Thymus (tissue), 11 donors: ENCODE data around the gene DNM3. TPM values are rescaled to one million over a fixed set of nuclear protein-coding genes. Genes with fewer than 3 reads are reported as not detected.
"Not testable (repeated sequence)": the region's sequence is repeated elsewhere in the genome, so short reads cannot be mapped to it uniquely, and the experiment has no call there.

Source experiments
- DNase-seq, 9 donors: peaks; one replicate each; pipeline ENCODE4 v3.0.0-alpha.2; 2013; ENCODE audit warnings: low spot score in 9 of 9, low read depth in 6 of 9, missing footprints in 1 of 9
- H3K27ac ChIP-seq, 2 donors: one replicate each; pipeline ENCODE4 v1.5.1; 2013; ENCODE audit warnings: control low read depth in 1 of 2, low read depth in 1 of 2, low read length in 1 of 2, mild to moderate bottlenecking in 1 of 2, moderate library complexity in 1 of 2
- H3K27me3 ChIP-seq, 2 donors: one replicate each; pipeline ENCODE4 v1.5.1; 2013; ENCODE audit warnings: low read length in 1 of 2; ENCODE audit not compliant: control insufficient read depth in 2 of 2, insufficient read depth in 1 of 2
- H3K36me3 ChIP-seq, 2 donors: one replicate each; pipeline ENCODE4 v1.5.1; 2013; ENCODE audit warnings: low read length in 1 of 2, mild to moderate bottlenecking in 1 of 2, moderate library complexity in 1 of 2; ENCODE audit not compliant: control insufficient read depth in 2 of 2, insufficient read depth in 2 of 2
- H3K4me1 ChIP-seq, 2 donors: one replicate each; pipeline ENCODE4 v1.5.1; 2013; ENCODE audit warnings: low read length in 2 of 2; ENCODE audit not compliant: control insufficient read depth in 2 of 2, insufficient read depth in 2 of 2
- H3K4me3 ChIP-seq, 2 donors: one replicate each; pipeline ENCODE4 v1.5.1; 2013; ENCODE audit warnings: low read length in 2 of 2, control low read depth in 1 of 2, mild to moderate bottlenecking in 1 of 2
- H3K9me3 ChIP-seq, 2 donors: one replicate each; pipeline ENCODE4 v1.5.1; 2013; ENCODE audit warnings: low read length in 1 of 2, mild to moderate bottlenecking in 1 of 2; ENCODE audit not compliant: control insufficient read depth in 2 of 2, insufficient read depth in 1 of 2
- WGBS: extraction: QIAGEN DNeasy Blood & Tissue Kit; methylation state at CpG from one replicate; pipeline ENCODE4 v1.1.7; 2013; 5-methylcytosine and 5-hydroxymethylcytosine counted together
- polyA plus RNA-seq: library from polyadenylated mRNA; stranded (reverse); fragments of 200-250 nt; gene quantifications from one replicate; pipeline ENCODE4 v1.2.3, GENCODE V29; 2013
- total RNA-seq: library from RNA; stranded (reverse); fragments of 120-200 nt; gene quantifications from one replicate; pipeline ENCODE4 v1.2.4, GENCODE V29; 2013
- donor health status: healthy.

DNM3 gene
- total and polyA plus RNA-seq, 2 donors, result 1.9 to 2.2 TPM

DNA sequence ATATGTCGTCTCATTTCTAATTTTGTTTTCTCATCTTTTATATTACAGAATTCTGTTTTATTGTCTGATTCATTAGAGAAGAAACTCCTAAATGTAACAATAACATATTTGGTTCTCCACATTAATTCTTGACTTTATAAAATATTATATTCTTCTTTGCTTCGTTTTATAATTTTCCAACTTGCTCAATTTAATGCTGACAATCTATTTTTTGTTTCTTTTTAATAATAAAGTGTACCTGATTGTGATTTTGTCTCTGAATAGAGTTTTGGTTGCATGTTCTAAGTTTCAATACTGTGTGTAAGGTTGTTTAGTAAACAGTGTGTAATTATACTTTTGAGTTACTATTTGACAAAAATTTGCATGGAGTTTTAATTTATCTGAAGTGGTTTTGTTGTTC lies 448.1 kb downstream of the DNM3 start:
- whole genome bisulfite sequencing, result 97% methylated on average over 2 of the region's 2 CpGs
- no peaks in the 10 kb centered on the region for H3K27me3 ChIP-seq
- no peak overlapping the region for H3K4me3 ChIP-seq
- no peaks in the 10 kb centered on the region for H3K36me3 ChIP-seq
- no peak for DNase-seq
- no peak overlapping the region for H3K27ac ChIP-seq
- no peaks in the 10 kb centered on the region for H3K9me3 ChIP-seq
- no peaks in the 10 kb centered on the region for H3K4me1 ChIP-seq

DNA sequence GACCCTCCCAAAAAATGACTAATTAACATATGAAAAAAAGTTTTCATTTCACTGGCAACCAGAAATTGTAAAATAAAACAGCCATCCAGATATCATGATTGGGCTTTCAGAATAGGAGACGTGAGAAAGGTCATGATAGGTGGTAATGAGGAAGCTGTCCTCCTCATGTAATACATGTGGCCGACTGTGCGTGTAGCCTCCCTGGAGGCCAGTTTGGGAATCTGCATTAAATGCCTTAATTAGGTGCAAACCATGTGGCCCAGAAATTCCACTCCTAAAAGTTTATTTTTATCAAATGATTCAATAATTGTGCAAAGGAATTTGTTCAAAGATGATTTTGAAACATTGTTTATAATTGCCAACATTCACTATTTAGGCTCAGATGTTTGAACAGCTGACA lies 451.5 kb downstream of the DNM3 start:
- no peak for DNase-seq
- Histone ChIP-seq H3K27ac (no peak overlapping the region), H3K9me3 (no peaks in the 10 kb centered on the region), H3K27me3 (no peaks in the 10 kb centered on the region), H3K4me3 (no peak overlapping the region), H3K36me3 (no peaks in the 10 kb centered on the region), H3K4me1 (no peaks in the 10 kb centered on the region)
- WGBS, result 97% methylated on average over 3 of the region's 3 CpGs

DNA sequence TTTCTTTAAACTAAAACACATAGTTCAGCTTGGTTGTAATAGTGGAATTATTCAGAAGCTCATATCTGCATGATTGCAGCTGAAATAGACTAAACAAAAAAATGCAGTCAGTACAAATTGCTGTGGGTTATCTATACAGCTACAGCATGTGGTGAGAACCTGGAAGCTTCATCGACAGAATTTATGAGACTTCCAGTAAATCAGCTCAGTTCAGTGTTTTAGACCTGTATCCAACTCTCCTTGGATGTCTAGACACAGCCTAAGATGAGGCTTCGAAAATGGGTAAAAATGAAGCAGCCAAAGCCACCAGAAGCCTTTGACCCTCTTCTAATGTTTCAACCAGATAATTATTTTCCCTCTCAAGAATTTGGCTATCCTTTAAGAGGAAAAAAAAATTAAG lies 452.1 kb downstream of the DNM3 start:
- H3K27me3 ChIP-seq, result no peaks in the 10 kb centered on the region
- H3K27ac ChIP-seq, result no peak overlapping the region
- 78% methylated on average over 2 of the region's 2 CpGs for WGBS
- H3K9me3 ChIP-seq, result no peaks in the 10 kb centered on the region
- H3K4me1 ChIP-seq, result no peaks in the 10 kb centered on the region
- H3K4me3 ChIP-seq, result no peak overlapping the region
- H3K36me3 ChIP-seq, result no peaks in the 10 kb centered on the region
- DNase-seq, result no peak

DNA sequence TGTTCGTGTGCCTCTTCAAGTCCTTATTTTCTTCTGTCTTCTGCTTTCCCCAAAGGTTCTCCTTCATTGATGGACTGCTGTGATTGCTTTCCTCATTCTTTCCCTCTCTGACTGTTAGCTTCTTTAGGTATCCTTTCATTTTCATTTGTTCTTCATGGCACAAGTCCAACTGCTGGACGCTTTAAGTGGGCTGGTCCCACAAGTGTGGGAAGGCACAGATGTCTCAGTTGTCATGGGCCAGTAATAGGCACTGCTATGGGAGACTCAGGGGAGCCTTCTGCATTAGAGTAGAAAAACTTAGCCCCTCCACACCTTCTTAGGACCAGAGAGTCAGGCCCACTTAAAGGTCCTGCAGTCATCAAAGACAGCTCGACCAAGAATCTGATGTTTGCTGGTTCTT lies 456.8 kb downstream of the DNM3 start:
- H3K27ac ChIP-seq, result no peak overlapping the region
- WGBS, result 87% methylated on average over 3 of the region's 3 CpGs
- H3K9me3 ChIP-seq, result peaks cover 0 to 7% of the 10 kb centered on the region in 2 donors
- no peak overlapping the region for H3K4me3 ChIP-seq
- no peaks in the 10 kb centered on the region for H3K36me3 ChIP-seq
- no peak for DNase-seq
- no peaks in the 10 kb centered on the region for H3K4me1 ChIP-seq
- H3K27me3 ChIP-seq, result no peaks in the 10 kb centered on the region

DNA sequence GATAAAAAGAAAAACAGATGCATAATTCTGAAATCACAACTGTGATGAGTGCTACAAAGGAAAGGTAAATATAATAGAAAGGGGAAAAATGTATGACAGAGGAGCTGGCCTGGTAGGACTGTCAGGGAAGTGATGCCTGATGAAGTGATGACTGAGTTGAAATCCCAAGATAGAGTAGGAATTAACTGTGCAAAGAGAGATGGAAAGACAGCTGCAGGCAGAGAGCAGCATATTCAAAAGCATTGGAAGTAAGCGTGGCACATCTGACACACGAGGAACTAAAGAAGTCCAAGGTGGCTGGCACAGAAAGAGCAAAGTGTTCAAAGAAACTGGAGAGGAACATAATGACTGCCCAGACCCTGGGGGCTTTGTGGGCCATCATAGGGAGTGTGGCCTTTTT lies 457.6 kb downstream of the DNM3 start:
- whole genome bisulfite sequencing, result 98% methylated on average over 2 of the region's 2 CpGs
- H3K36me3 ChIP-seq, result no peaks in the 10 kb centered on the region
- no peaks in the 10 kb centered on the region for H3K27me3 ChIP-seq
- no peak overlapping the region for H3K4me3 ChIP-seq
- no peaks in the 10 kb centered on the region for H3K4me1 ChIP-seq
- peaks cover 0 to 7% of the 10 kb centered on the region in 2 donors for H3K9me3 ChIP-seq
- no peak overlapping the region for H3K27ac ChIP-seq
- no peak for DNase-seq

DNA sequence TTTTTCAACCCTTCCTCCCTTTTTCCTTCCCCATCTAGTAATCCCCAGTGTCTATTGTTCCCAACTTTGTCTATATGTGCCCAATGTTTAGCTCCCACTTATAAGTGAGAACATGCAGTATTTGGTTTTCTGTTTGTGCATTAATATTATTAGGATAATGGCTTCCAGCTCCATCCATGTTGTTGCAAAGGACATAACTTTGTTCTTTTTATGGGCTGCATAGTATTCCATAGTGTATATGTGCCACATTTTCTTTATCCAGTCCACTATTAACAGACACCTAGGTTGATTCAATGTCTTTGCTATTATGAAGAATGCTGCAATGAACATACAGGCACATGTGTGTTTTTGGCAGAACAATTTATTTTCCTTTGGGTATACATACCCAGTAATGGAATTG lies 458.2 kb downstream of the DNM3 start:
- no peak overlapping the region for H3K4me3 ChIP-seq
- no peak for DNase-seq

DNA sequence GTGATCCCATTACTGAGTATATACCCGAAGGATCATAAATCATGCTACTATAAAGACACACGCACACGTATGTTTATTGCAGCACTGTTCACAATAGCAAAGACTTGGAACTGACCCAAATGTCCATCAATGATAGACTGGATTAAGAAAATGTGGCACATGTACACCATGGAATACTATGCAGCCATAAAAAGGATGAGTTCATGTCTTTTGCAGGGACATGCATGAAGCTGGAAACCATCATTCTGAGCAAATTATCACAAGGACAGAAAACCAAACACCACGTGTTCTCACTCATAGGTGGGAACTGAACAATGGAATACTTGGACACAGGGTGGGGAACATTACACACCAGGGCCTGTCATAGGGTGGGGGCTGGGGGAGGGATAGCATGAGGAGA lies 466.2 kb downstream of the DNM3 start:
- H3K27ac ChIP-seq, DNase-seq: not testable (repeated sequence)
- WGBS, result 97% methylated on average over 4 of the region's 4 CpGs

More for the DNA sequence above, 458.2 kb downstream of the DNM3 start:
- no peaks in the 10 kb centered on the region for H3K27me3 ChIP-seq
- H3K27ac ChIP-seq, result no peak overlapping the region
- no peaks in the 10 kb centered on the region for H3K4me1 ChIP-seq
- peaks cover 0 to 7% of the 10 kb centered on the region in 2 donors for H3K9me3 ChIP-seq
- H3K36me3 ChIP-seq, result no peaks in the 10 kb centered on the region

DNA sequence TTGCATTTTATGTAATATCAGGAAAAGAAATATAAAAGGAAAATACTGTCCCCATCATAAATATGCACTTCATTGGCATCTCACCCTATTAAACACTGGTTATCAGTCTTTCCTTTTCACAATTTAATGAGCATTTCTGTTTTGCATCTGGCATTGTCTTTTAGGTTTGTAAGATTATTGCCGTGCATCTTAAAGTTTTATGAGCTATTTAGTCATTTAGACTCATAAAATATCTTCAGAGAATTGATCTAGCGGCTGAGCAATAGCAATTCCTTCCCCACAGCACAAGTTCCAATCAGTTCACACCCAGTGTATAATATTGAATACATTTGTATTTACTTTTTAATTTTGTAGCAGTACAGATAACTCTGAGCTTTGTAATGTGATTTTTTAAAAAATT lies 466.8 kb downstream of the DNM3 start:
- Histone ChIP-seq H3K4me1 (no peaks in the 10 kb centered on the region), H3K36me3 (no peaks in the 10 kb centered on the region), H3K4me3 (no peak overlapping the region), H3K9me3 (no peaks in the 10 kb centered on the region), H3K27me3 (no peaks in the 10 kb centered on the region), H3K27ac (no peak overlapping the region)
- DNase-seq, result no peak
- 99% methylated on average over 2 of the region's 2 CpGs for WGBS

More for the DNA sequence above, 466.2 kb downstream of the DNM3 start:
- H3K9me3 ChIP-seq, H3K4me1 ChIP-seq, H3K36me3 ChIP-seq, H3K4me3 ChIP-seq, H3K27me3 ChIP-seq: not testable (repeated sequence)

DNA sequence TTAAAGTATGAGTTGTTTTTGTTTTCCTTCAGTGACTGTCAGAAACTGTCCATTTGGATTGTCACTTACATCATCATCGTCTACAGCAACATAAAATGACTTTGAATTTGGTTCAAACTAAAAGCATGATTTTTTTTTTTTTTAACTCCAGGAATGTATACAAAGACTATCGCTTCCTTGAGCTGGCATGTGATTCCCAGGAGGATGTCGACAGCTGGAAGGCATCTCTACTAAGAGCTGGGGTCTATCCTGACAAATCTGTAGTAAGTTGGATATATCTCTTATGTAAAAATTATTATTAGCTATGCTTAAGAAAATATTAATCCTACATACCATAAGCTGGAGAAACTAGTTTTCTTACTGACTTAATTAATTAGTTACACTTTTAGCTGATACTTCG lies 467.3 kb downstream of the DNM3 start:
- Histone ChIP-seq H3K27me3 (no peaks in the 10 kb centered on the region), H3K4me1 (no peaks in the 10 kb centered on the region), H3K4me3 (no peak overlapping the region), H3K36me3 (no peaks in the 10 kb centered on the region), H3K9me3 (no peaks in the 10 kb centered on the region), H3K27ac (no peak overlapping the region)
- 94% methylated on average over 4 of the region's 4 CpGs for WGBS
- no peak for DNase-seq

DNA sequence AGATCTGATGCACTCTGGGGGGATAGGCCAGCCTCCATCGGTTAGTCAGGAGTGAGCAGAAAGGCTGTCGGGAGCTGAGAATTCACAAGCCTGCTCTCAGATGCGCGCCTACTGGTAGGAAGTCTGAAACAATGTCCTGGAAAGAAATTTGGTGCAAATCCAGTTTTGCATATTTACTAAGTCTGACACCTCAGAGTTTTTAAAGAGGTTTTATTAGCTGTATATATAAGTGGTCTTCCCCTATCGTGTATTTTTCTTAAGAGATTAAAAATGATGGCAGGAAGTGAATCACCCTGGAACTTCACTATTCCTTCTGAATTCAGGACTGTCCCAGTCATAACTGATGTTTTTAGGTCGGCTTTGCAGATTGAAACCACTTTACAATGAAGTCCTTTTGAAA lies 479.4 kb downstream of the DNM3 start:
- no peak overlapping the region for H3K27ac ChIP-seq
- H3K27me3 ChIP-seq, result no peaks in the 10 kb centered on the region
- WGBS, result 96% methylated on average over 6 of the region's 6 CpGs
- DNase-seq, result no peak
- no peaks in the 10 kb centered on the region for H3K4me1 ChIP-seq
- H3K36me3 ChIP-seq, result no peaks in the 10 kb centered on the region
- no peak overlapping the region for H3K4me3 ChIP-seq
- H3K9me3 ChIP-seq, result no peaks in the 10 kb centered on the region
